GM12872 (cell line): ENCODE measurements around the gene C1orf52.

Source experiments
- TF ChIP-seq, protein P1 (sequence below): IDR thresholded peaks from 3 replicates; pipeline ENCODE4 v1.5.1; 2011; ENCODE audit warnings: low read depth, mild to moderate bottlenecking, low read length, moderate library complexity; ENCODE audit not compliant: insufficient read depth

C1orf52 gene

DNA sequence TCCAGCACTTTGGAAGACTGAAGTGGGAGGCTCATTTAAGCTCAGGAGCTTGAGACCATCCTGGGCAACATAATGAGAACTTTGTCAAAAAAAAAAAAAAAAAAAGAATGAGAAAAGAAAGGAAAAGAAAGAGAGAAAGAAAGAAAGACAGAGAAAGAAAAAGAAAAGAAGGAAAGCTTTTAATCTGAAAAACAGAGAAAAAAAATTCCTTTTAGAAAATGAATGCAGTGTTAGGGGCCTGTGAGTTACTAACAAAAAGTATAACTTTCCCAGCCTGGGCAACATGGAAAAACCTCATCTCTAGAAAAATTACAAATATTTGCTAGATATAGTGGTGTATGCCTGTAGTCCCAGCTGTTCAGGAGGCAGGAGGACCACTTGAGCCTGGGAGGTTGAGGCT lies 42.8 kb downstream of the C1orf52 start:
- TF ChIP-seq, protein P1, sequence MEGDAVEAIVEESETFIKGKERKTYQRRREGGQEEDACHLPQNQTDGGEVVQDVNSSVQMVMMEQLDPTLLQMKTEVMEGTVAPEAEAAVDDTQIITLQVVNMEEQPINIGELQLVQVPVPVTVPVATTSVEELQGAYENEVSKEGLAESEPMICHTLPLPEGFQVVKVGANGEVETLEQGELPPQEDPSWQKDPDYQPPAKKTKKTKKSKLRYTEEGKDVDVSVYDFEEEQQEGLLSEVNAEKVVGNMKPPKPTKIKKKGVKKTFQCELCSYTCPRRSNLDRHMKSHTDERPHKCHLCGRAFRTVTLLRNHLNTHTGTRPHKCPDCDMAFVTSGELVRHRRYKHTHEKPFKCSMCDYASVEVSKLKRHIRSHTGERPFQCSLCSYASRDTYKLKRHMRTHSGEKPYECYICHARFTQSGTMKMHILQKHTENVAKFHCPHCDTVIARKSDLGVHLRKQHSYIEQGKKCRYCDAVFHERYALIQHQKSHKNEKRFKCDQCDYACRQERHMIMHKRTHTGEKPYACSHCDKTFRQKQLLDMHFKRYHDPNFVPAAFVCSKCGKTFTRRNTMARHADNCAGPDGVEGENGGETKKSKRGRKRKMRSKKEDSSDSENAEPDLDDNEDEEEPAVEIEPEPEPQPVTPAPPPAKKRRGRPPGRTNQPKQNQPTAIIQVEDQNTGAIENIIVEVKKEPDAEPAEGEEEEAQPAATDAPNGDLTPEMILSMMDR, result no peak

DNA sequence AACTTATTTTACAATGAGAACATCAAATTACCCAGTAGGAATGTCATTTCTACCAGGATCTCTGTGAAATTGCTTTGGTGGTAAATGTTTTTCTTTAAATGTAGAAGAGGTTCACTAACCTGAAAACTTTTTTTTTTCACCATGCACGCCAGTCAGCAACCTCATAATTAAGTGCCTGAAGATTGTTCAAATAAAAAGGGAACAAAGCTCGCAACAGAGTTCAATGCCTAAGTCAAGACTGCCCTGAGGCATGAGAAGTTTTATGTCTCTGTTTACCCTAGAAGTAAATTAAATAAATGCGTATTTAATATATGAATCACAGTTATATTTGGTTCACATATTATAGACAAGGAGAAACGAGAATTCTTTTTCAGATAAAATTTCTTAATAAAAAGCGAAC lies 44.8 kb downstream of the C1orf52 start:
- TF ChIP-seq, protein P1, result no peak

DNA sequence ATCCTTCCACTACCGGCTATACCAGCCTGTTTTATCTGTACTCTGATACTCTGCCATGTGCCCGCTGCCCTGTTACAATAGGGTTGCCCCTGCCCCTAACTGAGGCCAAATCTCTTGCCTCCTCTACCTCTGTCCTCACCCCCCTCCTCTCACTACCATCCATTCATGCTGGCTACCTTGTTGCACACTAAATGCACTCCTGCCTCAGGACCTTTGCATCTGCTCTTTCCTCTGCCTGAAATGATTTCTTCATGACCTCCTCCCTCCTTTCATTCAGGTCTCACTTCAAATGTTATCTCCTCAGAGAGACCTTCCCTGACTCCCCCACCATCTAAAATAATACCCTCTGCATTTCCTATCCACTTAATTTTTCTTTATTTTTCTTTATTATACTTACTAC lies 51.0 kb downstream of the C1orf52 start:
- TF ChIP-seq, protein P1, result no peak

DNA sequence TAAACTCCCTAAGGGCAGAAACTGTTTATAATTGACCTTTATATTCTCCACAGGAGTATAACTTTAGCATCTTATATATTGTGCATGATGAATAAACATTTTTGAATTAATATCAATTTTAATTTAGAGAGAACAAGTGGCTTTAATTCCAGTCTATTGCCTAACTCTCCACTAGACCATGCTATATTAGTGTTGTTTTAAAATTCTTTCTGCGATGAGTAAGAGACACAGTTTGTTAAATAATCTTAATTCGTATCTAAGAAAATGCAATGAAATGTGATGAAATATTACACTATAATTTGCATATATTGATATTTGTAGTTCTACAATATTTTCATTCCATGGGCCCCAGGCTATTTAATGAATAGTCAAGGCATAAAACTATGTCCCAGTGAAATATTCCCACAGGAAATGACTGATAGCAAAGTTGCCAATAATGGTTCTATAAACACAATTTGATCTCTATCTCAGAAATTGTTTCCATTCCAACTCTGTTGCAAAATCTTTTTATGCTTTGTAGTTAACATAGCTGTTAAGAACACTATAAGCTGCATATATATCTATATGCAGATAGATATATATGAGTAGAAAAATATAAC lies 55.8 kb downstream of the C1orf52 start:
- TF ChIP-seq, protein P1, result no peak

DNA sequence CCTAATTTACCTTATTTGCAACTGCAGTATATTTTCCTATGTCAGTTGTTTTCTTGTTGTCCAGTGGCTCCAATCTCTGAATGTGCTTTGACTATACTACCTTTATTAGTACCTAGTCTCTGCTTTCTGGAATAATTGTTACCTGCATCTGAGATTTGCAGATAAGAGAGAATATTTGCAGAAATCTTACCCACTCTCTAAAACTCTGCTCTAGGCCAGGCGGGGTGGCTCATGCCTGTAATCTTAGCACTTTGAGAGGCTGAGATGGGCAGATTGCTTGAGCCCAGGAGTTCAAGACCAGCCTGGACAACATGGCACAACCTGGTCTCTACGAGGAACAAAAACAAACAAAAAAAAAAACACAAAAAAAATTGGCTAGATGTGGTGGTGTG lies 56.6 kb downstream of the C1orf52 start:
- TF ChIP-seq, protein P1, result no peak

DNA sequence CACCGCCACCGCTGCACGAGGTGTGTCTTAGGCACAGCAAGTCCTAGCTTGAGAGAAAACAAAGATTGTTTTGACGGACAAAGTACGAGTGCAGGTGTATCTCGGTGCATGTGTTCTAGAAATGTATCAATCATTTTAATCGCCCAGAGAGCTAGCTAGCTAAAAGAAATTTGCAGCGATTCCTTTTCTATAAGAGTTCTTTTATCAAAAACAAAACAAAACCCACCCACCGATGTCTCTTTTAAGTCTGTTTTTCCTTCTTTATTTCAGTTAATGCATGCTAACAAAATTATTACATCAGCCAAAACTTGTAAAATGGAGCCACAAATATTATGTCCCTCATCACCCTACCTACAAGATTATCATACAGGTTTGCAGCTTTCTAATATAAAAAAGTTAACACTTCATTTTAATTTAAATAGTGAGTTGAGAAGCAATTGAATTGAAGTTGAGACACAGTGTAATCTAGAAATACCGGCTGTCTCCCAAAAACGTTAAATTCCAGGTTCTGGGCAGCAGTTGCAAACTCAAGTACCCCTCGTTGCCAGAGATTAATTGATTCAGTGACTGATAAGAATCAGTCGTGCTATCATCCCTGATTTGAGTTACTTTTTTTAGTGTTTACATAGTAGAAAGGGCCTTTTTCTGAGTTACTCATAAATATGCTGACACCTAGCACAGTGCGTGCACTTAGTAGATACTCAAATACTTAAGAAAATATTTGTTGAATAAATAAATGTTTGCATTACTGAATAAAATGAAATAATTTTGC lies 57.2 kb downstream of the C1orf52 start:
- TF ChIP-seq, protein P1, result no peak

DNA sequence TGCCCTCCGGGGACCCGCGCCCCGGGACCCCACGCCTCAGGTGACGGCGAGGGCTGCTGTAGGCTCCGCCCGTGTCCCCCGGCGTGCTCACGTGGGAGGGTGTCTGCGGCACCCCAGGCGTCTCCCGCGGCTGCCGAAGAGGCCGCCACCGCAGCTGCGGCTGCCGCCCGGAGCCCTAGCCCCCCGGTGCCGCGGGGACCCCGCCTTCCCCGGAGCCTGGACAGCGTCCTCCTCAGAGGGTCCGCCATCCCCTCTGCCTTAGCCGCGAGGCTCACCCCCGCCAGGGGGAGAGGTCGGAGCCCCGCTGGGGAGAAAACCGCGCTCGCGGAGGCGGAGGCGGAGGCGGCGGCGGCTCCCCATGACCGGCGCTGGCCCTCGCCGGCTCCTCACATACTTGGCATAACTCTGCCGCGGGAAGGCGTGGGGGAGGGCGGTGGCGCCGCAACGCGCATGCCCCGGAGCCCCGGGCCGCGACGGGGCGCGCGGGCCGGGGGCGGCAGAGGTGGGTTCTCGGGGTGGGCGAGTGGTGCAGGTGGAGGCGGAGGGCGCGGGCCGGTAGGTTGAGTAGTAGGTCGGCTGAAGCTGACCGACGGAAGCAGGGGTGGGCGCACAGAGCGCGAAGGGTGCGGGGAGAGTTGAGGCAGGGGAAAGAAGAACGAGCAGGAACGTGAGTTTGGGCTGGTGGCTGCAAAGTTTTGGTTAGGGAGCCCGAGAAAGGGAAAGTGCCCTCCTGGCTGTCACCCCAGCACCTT lies 57.9 kb downstream of the C1orf52 start:
- TF ChIP-seq, protein P1, result no peak
